ENCODE results near the gene TNS3. TPM values are rescaled to one million over a fixed set of nuclear protein-coding genes. Genes with fewer than 3 reads are reported as not detected.

Gene TNS3
- polyA plus RNA-seq, 3 donors, result 5.2 to 30.3 (median 7.9) TPM

DNA sequence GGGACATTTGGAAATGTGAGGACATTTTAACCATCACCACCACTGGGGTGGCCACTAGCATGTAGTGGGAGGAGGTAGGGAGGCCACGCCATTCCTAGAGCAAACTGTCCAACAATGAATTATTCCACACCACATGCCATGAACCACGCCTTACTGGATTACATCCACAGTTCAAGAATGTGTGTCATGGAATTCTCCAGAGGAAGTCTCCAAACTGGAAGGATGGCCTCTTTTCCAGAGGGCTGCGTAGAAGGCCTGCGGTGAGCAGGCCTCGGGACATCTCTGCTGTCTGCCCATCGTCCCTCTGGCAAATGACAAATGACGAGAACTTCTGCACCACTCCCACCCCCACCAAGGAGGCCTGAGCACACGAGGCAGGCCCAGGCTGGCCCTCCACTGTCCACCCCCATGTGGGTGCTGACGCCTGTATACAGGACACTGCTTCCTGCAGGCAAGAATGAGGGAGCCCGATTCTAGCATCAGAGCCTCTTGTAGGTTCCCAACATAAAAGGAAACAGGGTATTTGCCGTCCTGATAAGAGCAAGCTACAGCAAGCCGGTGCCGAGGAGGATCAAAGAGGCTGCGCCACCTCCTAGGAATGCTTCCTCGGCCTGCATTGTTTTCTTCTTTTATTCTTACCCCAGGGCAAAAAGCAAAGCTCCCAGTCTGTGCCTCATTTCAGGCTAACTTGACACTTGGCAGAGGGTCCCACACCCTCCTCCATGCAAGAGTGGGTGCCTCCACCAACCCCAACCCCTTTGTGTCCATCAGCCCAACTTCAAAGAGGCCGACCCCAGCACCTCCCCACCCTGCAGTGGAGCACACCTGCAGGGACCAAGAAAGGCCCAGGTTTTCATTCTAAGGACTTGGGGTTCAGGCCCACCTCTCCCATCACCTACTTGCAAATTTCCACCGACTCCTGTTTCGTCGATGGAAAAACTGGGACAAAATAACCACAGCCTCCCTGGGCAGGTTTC, 23.9 kb downstream of the TNS3 start:
- H3K4me2 ChIP-seq (replicated peaks; ENCODE audit: extremely low read depth, low read length, poor library complexity, severe bottlenecking), result no peak overlapping the region
- peaks cover 0 to 51% of the 10 kb centered on the region in 2 donors for H3K36me3 ChIP-seq (replicated peaks in 1 of 2; ENCODE audit: control insufficient read depth in 1 of 2, insufficient read depth in 2 of 2, low read length in 2 of 2)
- no peak for DNase-seq
- Mint-ChIP-seq H3K4me1 (peaks cover 39% of the 10 kb centered on the region), H3K9me3 (no peaks in the 10 kb centered on the region), H3K27me3 (ENCODE audit: low read depth in 3 of 3) (peaks cover 0 to 5% (median 4%) of the 10 kb centered on the region in 3 donors), H3K27ac (peak overlapping the region in 5 of 7 donors; percentile 25 to 74 (median 65)), H3K36me3 (peaks cover 30 to 51% of the 10 kb centered on the region in 2 donors), H3K4me3 (no peak overlapping the region)
- H3K4me3 ChIP-seq (replicated peaks in 1 of 3; ENCODE audit: low read depth in 2 of 3, low read length in 3 of 3), result no peak overlapping the region
- peaks cover 98% of the 10 kb centered on the region for H3K79me2 ChIP-seq (ENCODE audit: insufficient read depth, low read length)
- intact Hi-C loops (cut with micrococcal nuclease), result no loop called here
- H4K20me1 ChIP-seq (ENCODE audit: insufficient read depth, low read length), result peaks cover 86% of the 10 kb centered on the region
- H3K4me1 ChIP-seq (ENCODE audit: control insufficient read depth in 1 of 2, insufficient read depth in 2 of 2, low read length in 2 of 2), result peaks cover 13 to 20% of the 10 kb centered on the region in 2 donors
- no peaks in the 10 kb centered on the region for H3K27me3 ChIP-seq (ENCODE audit: control insufficient read depth in 2 of 2, insufficient read depth in 2 of 2, low read length in 2 of 2)
- H2AFZ ChIP-seq (ENCODE audit: insufficient read depth, low read depth, low read length, poor library complexity, severe bottlenecking), result no peak overlapping the region
- H3K9me3 ChIP-seq (replicated peaks in 1 of 2; ENCODE audit: control insufficient read depth in 1 of 2, insufficient read depth in 1 of 2, low read length in 2 of 2), result no peaks in the 10 kb centered on the region
- H3K9ac ChIP-seq (ENCODE audit: insufficient read depth, low read length, poor library complexity, severe bottlenecking), result no peak overlapping the region
- WGBS (ENCODE audit: insufficient coverage), result 96% methylated on average over 14 of the region's 19 CpGs
- H3K27ac ChIP-seq (ENCODE audit: low read depth in 1 of 2, low read length in 2 of 2), result peak overlapping the region in 1 of 2 donors; percentile 61
- TF ChIP-seq, protein P1, sequence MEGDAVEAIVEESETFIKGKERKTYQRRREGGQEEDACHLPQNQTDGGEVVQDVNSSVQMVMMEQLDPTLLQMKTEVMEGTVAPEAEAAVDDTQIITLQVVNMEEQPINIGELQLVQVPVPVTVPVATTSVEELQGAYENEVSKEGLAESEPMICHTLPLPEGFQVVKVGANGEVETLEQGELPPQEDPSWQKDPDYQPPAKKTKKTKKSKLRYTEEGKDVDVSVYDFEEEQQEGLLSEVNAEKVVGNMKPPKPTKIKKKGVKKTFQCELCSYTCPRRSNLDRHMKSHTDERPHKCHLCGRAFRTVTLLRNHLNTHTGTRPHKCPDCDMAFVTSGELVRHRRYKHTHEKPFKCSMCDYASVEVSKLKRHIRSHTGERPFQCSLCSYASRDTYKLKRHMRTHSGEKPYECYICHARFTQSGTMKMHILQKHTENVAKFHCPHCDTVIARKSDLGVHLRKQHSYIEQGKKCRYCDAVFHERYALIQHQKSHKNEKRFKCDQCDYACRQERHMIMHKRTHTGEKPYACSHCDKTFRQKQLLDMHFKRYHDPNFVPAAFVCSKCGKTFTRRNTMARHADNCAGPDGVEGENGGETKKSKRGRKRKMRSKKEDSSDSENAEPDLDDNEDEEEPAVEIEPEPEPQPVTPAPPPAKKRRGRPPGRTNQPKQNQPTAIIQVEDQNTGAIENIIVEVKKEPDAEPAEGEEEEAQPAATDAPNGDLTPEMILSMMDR (IDR thresholded peaks at IDR 0.05), result no peak

DNA sequence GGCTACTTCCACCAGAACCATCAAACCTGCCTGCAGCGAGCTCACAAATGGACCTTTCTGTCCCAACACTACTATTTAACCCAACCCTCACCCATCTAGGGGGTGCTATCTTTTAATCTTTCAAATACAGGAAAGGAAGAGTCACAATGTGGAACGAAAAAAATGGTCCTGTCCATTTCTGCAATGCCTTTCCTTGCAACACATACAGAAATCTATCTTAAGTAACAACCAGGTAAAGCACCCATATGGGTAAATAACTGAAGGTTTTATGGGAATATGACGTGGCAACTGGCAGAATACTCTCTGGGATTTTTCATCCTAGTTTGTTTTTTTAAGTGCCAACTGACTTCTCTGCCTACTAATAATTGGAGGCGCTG, 24.6 kb downstream of the TNS3 start:
- no peaks in the 10 kb centered on the region for H3K9me3 ChIP-seq (replicated peaks in 1 of 2; ENCODE audit: control insufficient read depth in 1 of 2, insufficient read depth in 1 of 2, low read length in 2 of 2)
- no peak overlapping the region for H3K9ac ChIP-seq (ENCODE audit: insufficient read depth, low read length, poor library complexity, severe bottlenecking)
- no peak overlapping the region for H2AFZ ChIP-seq (ENCODE audit: insufficient read depth, low read depth, low read length, poor library complexity, severe bottlenecking)
- H3K79me2 ChIP-seq (ENCODE audit: insufficient read depth, low read length), result peaks cover 98% of the 10 kb centered on the region
- H3K36me3 Mint-ChIP-seq, result peaks cover 33 to 51% of the 10 kb centered on the region in 2 donors
- peaks cover 86% of the 10 kb centered on the region for H4K20me1 ChIP-seq (ENCODE audit: insufficient read depth, low read length)
- H3K4me3 Mint-ChIP-seq, result no peak overlapping the region
- intact Hi-C loops (cut with micrococcal nuclease), result no loop called here
- TF ChIP-seq, protein P1 (IDR thresholded peaks at IDR 0.05), result no peak
- H3K36me3 ChIP-seq (replicated peaks in 1 of 2; ENCODE audit: control insufficient read depth in 1 of 2, insufficient read depth in 2 of 2, low read length in 2 of 2), result peaks cover 0 to 45% of the 10 kb centered on the region in 2 donors
- H3K4me3 ChIP-seq (replicated peaks in 1 of 3; ENCODE audit: low read depth in 2 of 3, low read length in 3 of 3), result no peak overlapping the region
- peaks cover 13 to 20% of the 10 kb centered on the region in 2 donors for H3K4me1 ChIP-seq (ENCODE audit: control insufficient read depth in 1 of 2, insufficient read depth in 2 of 2, low read length in 2 of 2)
- peak overlapping the region in 4 of 7 donors; percentile 65 to 74 (median 69) for H3K27ac Mint-ChIP-seq
- H3K27me3 ChIP-seq (ENCODE audit: control insufficient read depth in 2 of 2, insufficient read depth in 2 of 2, low read length in 2 of 2), result no peaks in the 10 kb centered on the region
- H3K27me3 Mint-ChIP-seq (ENCODE audit: low read depth in 3 of 3), result peaks cover 0 to 5% (median 4%) of the 10 kb centered on the region in 3 donors
- no CpG with 5 or more reads among the region's 4 CpGs for WGBS (ENCODE audit: insufficient coverage)
- H3K4me2 ChIP-seq (replicated peaks; ENCODE audit: extremely low read depth, low read length, poor library complexity, severe bottlenecking), result no peak overlapping the region
- peak overlapping the region in 1 of 2 donors; percentile 61 for H3K27ac ChIP-seq (ENCODE audit: low read depth in 1 of 2, low read length in 2 of 2)
- H3K4me1 Mint-ChIP-seq, result peaks cover 42% of the 10 kb centered on the region
- no peak for DNase-seq
- H3K9me3 Mint-ChIP-seq, result no peaks in the 10 kb centered on the region

All from CD14-positive monocyte (primary cell).